ENCODE data around the gene RNF207.

Gene RNF207

GRCh38 chr1:6249739-6250689, 44.1 kb downstream of the RNF207 start:
- DNase-seq (ENCODE audit: low spot score): no peak

GRCh38 chr1:6251233-6251632, 45.3 kb downstream of the RNF207 start:
- DNase-seq (ENCODE audit: low spot score): no peak

- no peak for DNase-seq (ENCODE audit: low spot score)
Observed at GRCh38 chr1:6251681-6252373, 45.9 kb downstream of the RNF207 start.

GRCh38 chr1:6252374-6252710, 46.4 kb downstream of the RNF207 start:
- DNase-seq (ENCODE audit: low spot score): no peak

GRCh38 chr1:6253380-6253779, 47.5 kb downstream of the RNF207 start:
- no peak for DNase-seq (ENCODE audit: low spot score)

- no peak for DNase-seq (ENCODE audit: low spot score)
Observed at GRCh38 chr1:6254691-6255090, 48.8 kb downstream of the RNF207 start.

GRCh38 chr1:6256645-6257044, 50.7 kb downstream of the RNF207 start:
- DNase-seq (ENCODE audit: low spot score): no peak

- no peak for DNase-seq (ENCODE audit: low spot score)
Observed at GRCh38 chr1:6257541-6258069, 51.7 kb downstream of the RNF207 start.

GRCh38 chr1:6258675-6259074, 52.8 kb downstream of the RNF207 start:
- no peak for DNase-seq (ENCODE audit: low spot score)

GRCh38 chr1:6259491-6260362, 53.8 kb downstream of the RNF207 start:
- peak; percentile 85 for DNase-seq (ENCODE audit: low spot score)

GRCh38 chr1:6260433-6260934, 54.6 kb downstream of the RNF207 start:
- DNase-seq (ENCODE audit: low spot score): no peak

- DNase-seq (ENCODE audit: low spot score): no peak
Observed at GRCh38 chr1:6260961-6261614, 55.2 kb downstream of the RNF207 start, which contains the start of gene GPR153. Gene GPR153, minus strand, starts transcription at chr1:6261098. Its CDS starts 6,193 bp downstream, at chr1:6254905.

- no peak for DNase-seq (ENCODE audit: low spot score)
Observed at GRCh38 chr1:6261615-6261995, 55.7 kb downstream of the RNF207 start.

- peak; percentile 91 for DNase-seq (ENCODE audit: low spot score)
Observed at GRCh38 chr1:6262555-6263420, 56.9 kb downstream of the RNF207 start.

- DNase-seq (ENCODE audit: low spot score): no peak
Observed at GRCh38 chr1:6263716-6264115, 57.8 kb downstream of the RNF207 start.

GRCh38 chr1:6265151-6265550, 59.2 kb downstream of the RNF207 start:
- no peak for DNase-seq (ENCODE audit: low spot score)

- no peak for DNase-seq (ENCODE audit: low spot score)
Observed at GRCh38 chr1:6266641-6267040, 60.7 kb downstream of the RNF207 start.

GRCh38 chr1:6267686-6268322, 61.9 kb downstream of the RNF207 start:
- DNase-seq (ENCODE audit: low spot score): no peak

GRCh38 chr1:6268415-6268814, 62.5 kb downstream of the RNF207 start:
- DNase-seq (ENCODE audit: low spot score): no peak

GRCh38 chr1:6269296-6269695, 63.4 kb downstream of the RNF207 start:
- no peak for DNase-seq (ENCODE audit: low spot score)
